Right cardiac atrium (tissue), 5 donors: ENCODE measurements around the gene RAD23A. TPM values are rescaled to one million over a fixed set of nuclear protein-coding genes. Genes with fewer than 3 reads are reported as not detected.

Source experiments
- ATAC-seq, 2 donors: fragments of 200-7000 bp; cut with Tn5 transposase; one replicate each; pipeline versions ENCODE4 v1.8.0 to v1.9.1; 2020; ENCODE audit warnings: moderate library complexity in 2 of 2, mild to moderate bottlenecking in 1 of 2
- DNase-seq, 3 donors: peaks; one replicate each; pipeline ENCODE4 v3.0.0-alpha.2; 2020
- H3K27ac ChIP-seq: one replicate; pipeline ENCODE4 v1.5.1; 2013; ENCODE audit warnings: mild to moderate bottlenecking, low read length, control low read depth, moderate library complexity
- H3K27me3 ChIP-seq: one replicate; pipeline ENCODE4 v1.6.1; 2013; ENCODE audit not compliant: control insufficient read depth, insufficient read depth
- H3K4me1 ChIP-seq: one replicate; pipeline ENCODE4 v1.6.1; 2013; ENCODE audit warnings: low read length; ENCODE audit not compliant: control insufficient read depth, insufficient read depth
- H3K4me3 ChIP-seq: one replicate; pipeline ENCODE4 v1.5.1; 2013; ENCODE audit warnings: low read length, control low read depth
- H3K9me3 ChIP-seq: one replicate; pipeline ENCODE4 v1.6.1; 2013; ENCODE audit warnings: low read length; ENCODE audit not compliant: control insufficient read depth
- WGBS: extraction: QIAGEN DNeasy Blood & Tissue Kit; methylation state at CpG from one replicate; pipeline ENCODE4 v1.1.7; 2013; 5-methylcytosine and 5-hydroxymethylcytosine counted together
- intact Hi-C, 4 donors: fragments of 100-400 bp; cut with DNase I; formaldehyde crosslinking; loops; one replicate each; pipeline versions ENCODE4 v1.11.0 to v1.14.0; 2022 to 2023
- polyA plus RNA-seq: library from polyadenylated mRNA; stranded (reverse); fragments of 200-250 nt; gene quantifications from one replicate; pipeline ENCODE4 v1.2.3, GENCODE V29; 2013
- total RNA-seq, 4 donors: library from RNA; stranded (reverse); fragmentation: NEBNext Ultra II Directional; extraction: Animal tissue kit (Norgen Biotek cat#: 25700); gene quantifications; one replicate each; pipeline ENCODE4 v1.2.1, GENCODE V29; 2021
- donor health status: healthy with polysubstance abuse.
- donor health status: DM: no; HTN: yes; CAD: no.
- donor health status: DM: no; HTN: no; CAD: no.
- donor health status: DM: no; HTN: yes; CAD: no; lungs with severe emphysema.
- donor health status: DM: yes; HTN: yes; CAD: no.

The RAD23A gene
- total and polyA plus RNA-seq, 5 donors: 122 to 137 (median 133) TPM

DNA sequence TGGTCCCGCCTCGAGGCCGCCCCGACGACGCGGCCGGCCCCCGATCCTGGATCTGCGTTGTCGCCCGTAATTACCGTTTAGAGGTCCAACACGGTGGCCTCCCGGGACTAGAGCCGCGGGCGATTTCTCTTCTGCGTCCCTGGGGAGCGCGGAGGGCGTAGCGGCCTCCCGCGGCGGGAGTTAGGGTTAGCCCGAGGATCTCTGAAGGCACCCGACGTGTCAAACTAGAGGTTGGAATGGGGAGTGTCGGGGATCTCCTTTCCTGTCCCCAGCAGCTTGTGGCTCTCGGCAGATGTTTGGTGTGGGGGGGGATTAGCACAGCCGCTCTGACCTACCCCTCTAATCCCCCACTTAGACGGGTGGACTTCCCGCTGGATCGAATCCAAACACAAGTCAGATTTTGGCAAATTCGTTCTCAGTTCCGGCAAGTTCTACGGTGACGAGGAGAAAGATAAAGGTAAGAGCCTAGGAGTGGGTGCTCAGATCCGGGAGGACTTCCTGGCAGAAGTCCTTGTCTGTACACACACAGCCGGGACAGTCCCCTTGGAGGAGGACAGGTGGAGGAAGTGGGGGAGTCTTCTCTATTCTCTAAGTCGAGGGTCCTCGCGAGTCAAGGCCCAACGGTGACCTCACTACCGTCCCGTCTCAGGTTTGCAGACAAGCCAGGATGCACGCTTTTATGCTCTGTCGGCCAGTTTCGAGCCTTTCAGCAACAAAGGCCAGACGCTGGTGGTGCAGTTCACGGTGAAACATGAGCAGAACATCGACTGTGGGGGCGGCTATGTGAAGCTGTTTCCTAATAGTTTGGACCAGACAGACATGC, 6.7 kb upstream of the RAD23A start:
- Histone ChIP-seq H3K27me3 (no peaks in the 10 kb centered on the region), H3K9me3 (no peaks in the 10 kb centered on the region), H3K4me1 (peaks cover 10% of the 10 kb centered on the region), H3K4me3 (peak overlapping the region; percentile 73), H3K27ac (peak overlapping the region; percentile 83)
- WGBS: under 1% methylated on average over 54 of the region's 54 CpGs
- DNase-seq (peak in 1 of 3 donors; percentile 48), ATAC-seq (peak; percentile 5 to 18)
- intact Hi-C loops: no loop called here

DNA sequence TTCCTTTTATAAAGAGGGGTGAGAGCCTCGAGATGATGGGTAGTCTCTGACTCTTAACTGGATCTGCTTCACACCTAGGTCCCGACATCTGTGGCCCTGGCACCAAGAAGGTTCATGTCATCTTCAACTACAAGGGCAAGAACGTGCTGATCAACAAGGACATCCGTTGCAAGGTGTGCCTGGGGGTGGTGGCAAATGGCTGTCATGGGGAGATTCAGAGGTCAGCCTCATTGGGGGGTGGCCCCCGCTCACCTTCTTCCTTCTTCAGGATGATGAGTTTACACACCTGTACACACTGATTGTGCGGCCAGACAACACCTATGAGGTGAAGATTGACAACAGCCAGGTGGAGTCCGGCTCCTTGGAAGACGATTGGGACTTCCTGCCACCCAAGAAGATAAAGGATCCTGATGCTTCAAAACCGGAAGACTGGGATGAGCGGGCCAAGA, 5.7 kb upstream of the RAD23A start:
- Histone ChIP-seq H3K27me3 (no peaks in the 10 kb centered on the region), H3K9me3 (no peaks in the 10 kb centered on the region), H3K4me1 (peaks cover 10% of the 10 kb centered on the region), H3K4me3 (peak overlapping the region; percentile 73), H3K27ac (no peak overlapping the region)
- no peak for ATAC-seq
- peak in 1 of 3 donors; percentile 54 for DNase-seq
- 50% methylated on average over 10 of the region's 10 CpGs for WGBS
- intact Hi-C loops: no loop called here

- Histone ChIP-seq H3K27ac (no peak overlapping the region), H3K27me3 (no peaks in the 10 kb centered on the region), H3K9me3 (no peaks in the 10 kb centered on the region), H3K4me3 (no peak overlapping the region), H3K4me1 (peaks cover 10% of the 10 kb centered on the region)
- intact Hi-C loops: no loop called here
- ATAC-seq (no peak), DNase-seq (no peak)
- WGBS: 65% methylated on average over 2 of the region's 2 CpGs
Observed at GRCh38 chr19:12940897-12941296, 4.8 kb upstream of the RAD23A start.

DNA sequence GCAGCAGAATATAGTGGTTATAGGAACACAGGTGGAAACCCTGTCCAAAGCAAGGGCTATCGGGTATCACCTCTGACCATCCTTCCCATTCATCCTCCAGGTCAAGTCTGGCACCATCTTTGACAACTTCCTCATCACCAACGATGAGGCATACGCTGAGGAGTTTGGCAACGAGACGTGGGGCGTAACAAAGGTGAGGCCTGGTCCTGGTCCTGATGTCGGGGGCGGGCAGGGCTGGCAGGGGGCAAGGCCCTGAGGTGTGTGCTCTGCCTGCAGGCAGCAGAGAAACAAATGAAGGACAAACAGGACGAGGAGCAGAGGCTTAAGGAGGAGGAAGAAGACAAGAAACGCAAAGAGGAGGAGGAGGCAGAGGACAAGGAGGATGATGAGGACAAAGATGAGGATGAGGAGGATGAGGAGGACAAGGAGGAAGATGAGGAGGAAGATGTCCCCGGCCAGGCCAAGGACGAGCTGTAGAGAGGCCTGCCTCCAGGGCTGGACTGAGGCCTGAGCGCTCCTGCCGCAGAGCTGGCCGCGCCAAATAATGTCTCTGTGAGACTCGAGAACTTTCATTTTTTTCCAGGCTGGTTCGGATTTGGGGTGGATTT, 2.1 kb upstream of the RAD23A start:
- Histone ChIP-seq H3K4me1 (peaks cover 9% of the 10 kb centered on the region), H3K9me3 (no peaks in the 10 kb centered on the region), H3K27me3 (no peaks in the 10 kb centered on the region), H3K27ac (no peak overlapping the region), H3K4me3 (no peak overlapping the region)
- ATAC-seq (no peak), DNase-seq (peak in 1 of 3 donors; percentile 35)
- intact Hi-C loops: no loop called here
- 75% methylated on average over 18 of the region's 18 CpGs for WGBS

GRCh38 chr19:12944104-12944674, 1.5 kb upstream of the RAD23A start:
- Histone ChIP-seq H3K4me1 (peaks cover 9% of the 10 kb centered on the region), H3K9me3 (no peaks in the 10 kb centered on the region), H3K27ac (no peak overlapping the region), H3K27me3 (no peaks in the 10 kb centered on the region), H3K4me3 (no peak overlapping the region)
- intact Hi-C loops: no loop called here
- ATAC-seq: no peak
- DNase-seq: peak in 1 of 3 donors; percentile 15
- WGBS: 61% methylated on average over 2 of the region's 2 CpGs

DNA sequence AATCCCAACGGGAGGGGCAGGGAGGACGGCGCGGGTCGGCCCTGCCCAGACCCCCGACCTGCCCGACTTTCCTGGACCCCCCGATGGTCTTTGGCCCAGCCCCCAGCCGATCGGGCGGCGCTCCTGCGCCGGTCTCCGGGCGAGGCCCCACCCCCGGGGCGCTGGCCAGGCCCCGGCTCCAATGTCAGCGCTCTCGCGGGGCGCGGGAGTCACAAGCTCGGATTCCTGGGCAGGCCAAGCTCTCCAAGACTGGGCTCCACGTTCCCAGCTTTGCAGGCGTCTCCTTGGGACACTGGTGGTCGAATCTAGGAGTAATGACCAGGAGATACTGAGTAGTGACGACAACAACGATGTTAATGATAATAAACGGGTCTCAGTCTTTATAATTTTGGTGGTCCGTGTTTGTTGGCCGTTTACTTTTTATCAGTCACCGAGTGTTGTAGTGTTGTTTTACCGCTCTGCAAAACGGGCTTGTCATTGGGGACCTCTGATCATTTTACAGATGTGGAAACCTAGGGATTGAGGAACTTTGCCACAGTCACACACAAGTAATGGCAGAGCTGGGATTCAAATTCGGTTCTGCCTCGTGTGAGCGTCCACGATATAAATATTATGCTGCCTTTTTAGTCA, 545 bp downstream of the RAD23A start:
- H3K4me3 ChIP-seq: peak overlapping the region; percentile 80
- no peaks in the 10 kb centered on the region for H3K4me1 ChIP-seq
- no peaks in the 10 kb centered on the region for H3K27me3 ChIP-seq
- H3K9me3 ChIP-seq: no peaks in the 10 kb centered on the region
- DNase-seq (peak; percentile 75 to 90 (median 89)), ATAC-seq (peak; percentile 78 to 83)
- H3K27ac ChIP-seq: peak overlapping the region; percentile 65
- under 1% methylated on average over 40 of the region's 40 CpGs for WGBS
- intact Hi-C loops: no loop called here

DNA sequence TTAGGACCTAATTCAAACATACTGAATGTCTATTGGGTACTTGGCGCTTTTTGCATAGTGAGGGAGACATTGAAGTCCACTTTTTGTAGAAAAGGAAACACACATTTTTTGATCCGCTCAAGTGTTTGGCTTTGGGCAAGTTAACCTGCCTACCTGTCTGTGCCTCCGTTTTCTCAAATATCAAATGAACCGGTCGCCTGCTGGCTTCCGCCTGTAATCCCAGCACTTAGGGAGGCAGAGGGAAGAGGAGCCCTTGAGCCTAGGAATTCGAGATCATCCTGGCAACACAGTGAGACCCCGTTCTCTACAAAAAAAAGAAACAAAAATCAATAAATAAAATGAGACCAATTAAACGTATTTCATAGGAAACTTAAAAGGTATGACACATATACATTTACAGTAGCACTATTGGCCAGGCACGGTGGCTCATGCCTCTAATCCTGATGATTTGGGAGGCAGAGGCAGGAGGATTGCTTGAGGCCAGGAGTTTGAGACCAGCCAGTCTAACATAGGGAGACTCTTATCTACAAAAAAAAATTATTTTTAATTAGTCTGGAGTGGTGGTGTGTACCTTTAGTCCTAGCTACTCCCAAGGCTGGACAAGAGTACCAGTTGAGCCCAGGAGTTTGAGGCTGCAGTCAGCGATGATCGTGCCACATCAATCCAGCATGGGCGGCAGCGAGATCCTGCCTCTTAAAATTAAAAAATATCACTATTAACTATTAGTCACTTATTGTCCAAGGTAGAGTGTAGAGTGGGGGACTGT, 1.3 kb downstream of the RAD23A start:
- DNase-seq (peak in 1 of 3 donors; percentile 11), ATAC-seq (no peak)
- 66% methylated on average over 14 of the region's 14 CpGs for WGBS
- intact Hi-C loops: no loop called here
- no peaks in the 10 kb centered on the region for H3K9me3 ChIP-seq
- H3K27ac ChIP-seq: no peak overlapping the region
- H3K4me3 ChIP-seq: peak overlapping the region; percentile 80
- H3K4me1 ChIP-seq: no peaks in the 10 kb centered on the region
- no peaks in the 10 kb centered on the region for H3K27me3 ChIP-seq

DNA sequence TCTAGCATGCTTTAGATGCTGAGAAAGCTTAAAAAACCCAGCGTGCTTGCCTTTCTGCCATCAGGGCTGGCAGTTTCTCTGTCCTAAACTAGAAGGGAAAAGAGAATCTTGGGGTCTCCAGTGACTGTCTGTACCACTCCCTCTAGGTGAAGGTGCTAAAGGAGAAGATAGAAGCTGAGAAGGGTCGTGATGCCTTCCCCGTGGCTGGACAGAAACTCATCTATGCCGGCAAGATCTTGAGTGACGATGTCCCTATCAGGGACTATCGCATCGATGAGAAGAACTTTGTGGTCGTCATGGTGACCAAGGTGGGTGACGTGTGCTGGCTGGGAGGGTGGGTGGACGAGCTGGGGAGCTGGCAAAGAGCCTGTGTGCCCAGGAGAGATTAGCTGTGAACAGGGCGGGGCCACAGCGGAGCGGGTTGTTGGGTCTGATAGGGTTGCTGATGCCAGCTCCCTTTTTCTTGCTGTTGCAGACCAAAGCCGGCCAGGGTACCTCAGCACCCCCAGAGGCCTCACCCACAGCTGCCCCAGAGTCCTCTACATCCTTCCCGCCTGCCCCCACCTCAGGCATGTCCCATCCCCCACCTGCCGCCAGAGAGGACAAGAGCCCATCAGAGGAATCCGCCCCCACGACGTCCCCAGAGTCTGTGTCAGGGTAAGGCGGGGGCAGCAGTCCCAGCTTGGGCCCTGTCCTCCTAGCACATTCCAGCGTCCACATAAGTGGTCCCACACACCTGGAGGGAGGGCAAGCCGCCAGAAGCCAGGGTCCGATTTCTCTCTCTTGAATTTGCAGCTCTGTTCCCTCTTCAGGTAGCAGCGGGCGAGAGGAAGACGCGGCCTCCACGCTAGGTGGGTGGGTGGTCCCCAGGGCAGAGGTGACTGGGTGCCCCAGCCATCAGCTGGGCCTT, 2.3 kb downstream of the RAD23A start:
- DNase-seq: peak in 2 of 3 donors; percentile 56 to 69
- ATAC-seq: no peak
- H3K27me3 ChIP-seq: no peaks in the 10 kb centered on the region
- H3K27ac ChIP-seq: no peak overlapping the region
- intact Hi-C loops: no loop called here
- H3K4me3 ChIP-seq: no peak overlapping the region
- no peaks in the 10 kb centered on the region for H3K9me3 ChIP-seq
- 84% methylated on average over 28 of the region's 28 CpGs for WGBS
- H3K4me1 ChIP-seq: peaks cover 4% of the 10 kb centered on the region

DNA sequence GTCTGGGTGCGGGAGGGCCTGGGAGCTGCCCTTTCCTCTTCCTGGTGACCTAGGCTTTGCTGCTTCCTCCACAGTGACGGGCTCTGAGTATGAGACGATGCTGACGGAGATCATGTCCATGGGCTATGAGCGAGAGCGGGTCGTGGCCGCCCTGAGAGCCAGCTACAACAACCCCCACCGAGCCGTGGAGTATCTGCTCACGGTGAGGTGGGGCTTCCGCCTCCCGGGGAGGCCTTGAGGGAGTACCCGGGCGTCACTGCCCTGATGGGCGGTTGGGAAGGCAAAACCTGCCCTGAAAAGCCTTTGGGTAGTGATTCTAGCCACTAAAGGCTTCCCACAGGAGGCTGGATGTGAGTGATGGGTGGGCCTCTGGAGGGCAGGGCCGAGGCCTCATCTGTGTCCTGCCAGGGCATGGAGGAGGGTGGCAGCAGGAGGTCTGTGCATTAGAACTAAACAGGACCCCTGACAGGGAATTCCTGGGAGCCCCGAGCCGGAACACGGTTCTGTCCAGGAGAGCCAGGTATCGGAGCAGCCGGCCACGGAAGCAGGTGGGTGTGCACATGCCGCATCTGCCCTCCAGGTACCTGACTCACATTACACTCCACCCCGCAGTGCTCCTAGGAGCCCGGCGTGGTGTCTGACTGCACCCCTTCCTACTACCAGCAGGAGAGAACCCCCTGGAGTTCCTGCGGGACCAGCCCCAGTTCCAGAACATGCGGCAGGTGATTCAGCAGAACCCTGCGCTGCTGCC, 3.1 kb downstream of the RAD23A start:
- WGBS: 91% methylated on average over 30 of the region's 30 CpGs
- Histone ChIP-seq H3K4me3 (no peak overlapping the region), H3K27me3 (no peaks in the 10 kb centered on the region), H3K27ac (no peak overlapping the region), H3K4me1 (peaks cover 7% of the 10 kb centered on the region), H3K9me3 (no peaks in the 10 kb centered on the region)
- intact Hi-C loops: no loop called here
- no peak for ATAC-seq
- DNase-seq: peak in 1 of 3 donors; percentile 49
